A673 (cell line): ENCODE results near the gene NHLRC4. TPM values are rescaled to one million over a fixed set of nuclear protein-coding genes. Genes with fewer than 3 reads are reported as not detected.

Experiments
- BruUV-seq: library from RNA; stranded (reverse); fragments of 400-500 nt; replicated peaks from 2 replicates; lab custom pipeline; 2021; lab: Mats Ljungman, UMichigan
- CTCF ChIA-PET: fragments of 300-600 bp; sonication (Branson Sonifier 250); formaldehyde crosslinking; loops from one replicate; lab custom pipeline; 2022; ENCODE audit warnings: antibody characterized with exemption; lab: Charles Lee
- POLR2A ChIA-PET: fragments of 300-600 bp; sonication (Branson Sonifier 250); formaldehyde crosslinking; loops from one replicate; lab custom pipeline; 2022; ENCODE audit warnings: antibody characterized with exemption; ENCODE audit not compliant: low non-redundant PET; lab: Charles Lee
- DNase-seq: peaks from one replicate; pipeline ENCODE4 v3.0.0-alpha.2; 2015; ENCODE audit warnings: low spot score
- H3K27ac ChIP-seq: fragments of 200-600 bp; sonication (generic); 2 replicates; pipeline ENCODE4 v1.5.1; 2016; ENCODE audit warnings: mixed run types, low read depth, mild to moderate bottlenecking, mixed read lengths, antibody characterized with exemption, low read length; ENCODE audit not compliant: poor library complexity, severe bottlenecking
- H3K27me3 ChIP-seq: fragments of 200-600 bp; sonication (generic); replicated peaks from 2 replicates; pipeline ENCODE4 v1.6.1; 2017; ENCODE audit warnings: mixed run types, low read depth, mild to moderate bottlenecking, mixed read lengths, antibody characterized with exemption, low read length; ENCODE audit not compliant: insufficient read depth, poor library complexity
- H3K36me3 ChIP-seq: fragments of 200-600 bp; sonication (generic); 2 replicates; pipeline ENCODE4 v1.6.1; 2016; ENCODE audit warnings: mixed run types, mild to moderate bottlenecking, mixed read lengths, antibody characterized with exemption, low read length; ENCODE audit not compliant: insufficient read depth, poor library complexity, severe bottlenecking
- H3K4me1 ChIP-seq: fragments of 200-600 bp; sonication (generic); 2 replicates; pipeline ENCODE4 v1.6.1; 2017; ENCODE audit warnings: mixed run types, mild to moderate bottlenecking, mixed read lengths, antibody characterized with exemption, low read length; ENCODE audit not compliant: insufficient read depth, poor library complexity, severe bottlenecking
- H3K4me3 ChIP-seq: fragments of 200-600 bp; sonication (generic); 2 replicates; pipeline ENCODE4 v1.5.1; 2016; ENCODE audit warnings: low read depth, mixed run types, mild to moderate bottlenecking, mixed read lengths, low read length; ENCODE audit not compliant: poor library complexity, severe bottlenecking
- H3K9me3 ChIP-seq: fragments of 200-600 bp; sonication (generic); 2 replicates; pipeline ENCODE4 v1.6.1; 2016; ENCODE audit warnings: mixed run types, low read depth, mild to moderate bottlenecking, mixed read lengths, antibody characterized with exemption, low read length; ENCODE audit not compliant: poor library complexity, severe bottlenecking
- EZH2 ChIP-seq: fragments of 200-600 bp; sonication (generic); IDR thresholded peaks from 2 replicates; pipeline ENCODE4 v1.6.1; 2017; ENCODE audit warnings: borderline replicate concordance, low read depth, mild to moderate bottlenecking, mixed read lengths, antibody characterized with exemption, low read length; ENCODE audit not compliant: poor library complexity, severe bottlenecking
- intact Hi-C: fragments of 100-400 bp; cut with micrococcal nuclease; formaldehyde crosslinking; loops from one replicate; pipeline ENCODE4 v1.10.0; 2022; ENCODE audit not compliant: unreplicated experiment
- total RNA-seq: library from RNA; stranded (reverse); gene quantifications from 2 replicates; pipeline ENCODE4 v1.2.3, GENCODE V29; 2021
- TF ChIP-seq, protein P1 (sequence below): fragments of 300-800, 200-600 bp; sonication (generic); conservative IDR thresholded peaks from 2 replicates; pipeline ENCODE4 v1.5.1; 2017; ENCODE audit warnings: low read depth, mild to moderate bottlenecking, antibody characterized with exemption, low read length, moderate library complexity, mixed read lengths

The NHLRC4 gene
- total RNA-seq, 1 experiment from 2014 or later: 0.21 TPM

DNA sequence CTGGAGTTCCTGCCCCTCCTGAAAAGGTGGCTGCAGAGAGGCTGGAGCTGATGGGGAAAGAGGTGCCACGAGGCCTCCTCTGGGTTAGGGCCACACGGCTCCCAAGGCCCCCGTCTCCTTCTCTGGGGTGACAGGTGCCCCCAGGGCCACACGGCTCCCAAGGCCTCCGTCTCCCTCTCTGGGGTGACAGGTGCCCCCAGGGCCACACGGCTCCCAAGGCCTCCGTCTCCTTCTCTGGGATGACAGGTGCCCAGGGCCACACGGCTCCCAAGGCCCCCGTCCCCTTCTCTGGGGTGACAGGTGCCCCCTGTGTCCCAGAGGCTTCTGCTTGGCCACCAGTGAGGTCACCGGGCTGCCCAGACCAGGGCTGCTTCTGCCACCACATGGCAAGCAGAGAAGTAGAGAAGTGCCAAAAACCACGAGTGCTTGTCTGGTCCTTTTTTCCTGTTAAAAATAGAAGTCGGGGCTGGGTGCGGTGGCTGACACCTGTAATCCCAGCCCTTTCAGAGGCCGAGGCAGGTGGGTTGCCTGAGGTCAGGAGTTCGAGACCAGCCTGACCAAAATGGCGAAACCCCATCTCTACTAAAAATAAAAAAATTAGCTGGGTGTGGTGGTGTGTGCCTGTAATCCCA lies 35.2 kb upstream of the NHLRC4 start:
- Histone ChIP-seq H3K9me3 (no peaks in the 10 kb centered on the region), H3K4me1 (no peaks in the 10 kb centered on the region), H3K36me3 (no peaks in the 10 kb centered on the region), H3K4me3 (no peak overlapping the region), H3K27ac (no peak overlapping the region), H3K27me3 (no peaks in the 10 kb centered on the region)
- POLR2A ChIA-PET: no interaction called here
- TF ChIP-seq, protein P1, sequence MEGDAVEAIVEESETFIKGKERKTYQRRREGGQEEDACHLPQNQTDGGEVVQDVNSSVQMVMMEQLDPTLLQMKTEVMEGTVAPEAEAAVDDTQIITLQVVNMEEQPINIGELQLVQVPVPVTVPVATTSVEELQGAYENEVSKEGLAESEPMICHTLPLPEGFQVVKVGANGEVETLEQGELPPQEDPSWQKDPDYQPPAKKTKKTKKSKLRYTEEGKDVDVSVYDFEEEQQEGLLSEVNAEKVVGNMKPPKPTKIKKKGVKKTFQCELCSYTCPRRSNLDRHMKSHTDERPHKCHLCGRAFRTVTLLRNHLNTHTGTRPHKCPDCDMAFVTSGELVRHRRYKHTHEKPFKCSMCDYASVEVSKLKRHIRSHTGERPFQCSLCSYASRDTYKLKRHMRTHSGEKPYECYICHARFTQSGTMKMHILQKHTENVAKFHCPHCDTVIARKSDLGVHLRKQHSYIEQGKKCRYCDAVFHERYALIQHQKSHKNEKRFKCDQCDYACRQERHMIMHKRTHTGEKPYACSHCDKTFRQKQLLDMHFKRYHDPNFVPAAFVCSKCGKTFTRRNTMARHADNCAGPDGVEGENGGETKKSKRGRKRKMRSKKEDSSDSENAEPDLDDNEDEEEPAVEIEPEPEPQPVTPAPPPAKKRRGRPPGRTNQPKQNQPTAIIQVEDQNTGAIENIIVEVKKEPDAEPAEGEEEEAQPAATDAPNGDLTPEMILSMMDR: no peak
- TF ChIP-seq EZH2: no peak
- intact Hi-C loops: no loop called here
- CTCF ChIA-PET: interaction anchor here (0.6 kb wide), 2 partner anchors 16 to 434 kb away, joined by 5 to 6 read pairs; no protein-coding TSS in a partner anchor
- no TSS peak for BruUV-seq
- no peak for DNase-seq

DNA sequence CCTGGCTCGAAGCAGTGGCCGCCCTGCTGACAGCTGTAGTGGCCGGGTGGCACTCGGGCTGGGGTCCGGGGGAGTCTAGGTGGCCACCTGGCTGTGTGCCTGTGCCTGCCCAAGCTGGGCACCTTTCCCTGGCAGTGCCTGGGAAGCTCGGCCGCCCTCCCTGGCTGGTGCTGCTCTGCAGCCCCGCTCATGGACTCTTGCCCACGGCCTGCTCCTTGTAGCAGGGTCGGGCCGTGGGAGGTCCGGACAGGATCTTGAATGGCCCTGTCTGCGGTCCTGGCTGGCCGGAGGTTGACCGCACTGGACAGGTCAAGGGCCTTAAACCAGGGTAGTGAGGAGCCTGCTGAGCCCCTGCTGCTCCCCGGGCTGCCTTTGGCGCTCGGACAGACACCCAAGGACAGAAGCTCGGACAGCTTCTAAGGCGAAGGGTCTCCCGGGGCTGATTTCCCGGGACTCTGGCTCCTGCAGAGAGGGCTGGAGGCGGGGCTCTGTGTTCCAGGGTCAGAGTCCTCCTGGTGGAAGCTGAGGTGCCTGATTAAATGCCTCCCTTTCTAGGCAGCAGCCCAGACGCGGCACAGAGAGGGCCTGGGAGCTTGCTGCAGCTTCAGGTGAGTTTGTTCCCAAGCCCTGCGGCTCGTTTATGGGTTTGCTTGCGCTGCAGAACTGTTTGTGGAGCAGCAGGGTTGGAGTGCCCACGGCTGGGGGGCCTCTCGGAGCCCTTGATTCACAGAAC lies 33.2 kb upstream of the NHLRC4 start:
- no peak for TF ChIP-seq EZH2
- TF ChIP-seq, protein P1: no peak
- intact Hi-C loops: no loop called here

DNA sequence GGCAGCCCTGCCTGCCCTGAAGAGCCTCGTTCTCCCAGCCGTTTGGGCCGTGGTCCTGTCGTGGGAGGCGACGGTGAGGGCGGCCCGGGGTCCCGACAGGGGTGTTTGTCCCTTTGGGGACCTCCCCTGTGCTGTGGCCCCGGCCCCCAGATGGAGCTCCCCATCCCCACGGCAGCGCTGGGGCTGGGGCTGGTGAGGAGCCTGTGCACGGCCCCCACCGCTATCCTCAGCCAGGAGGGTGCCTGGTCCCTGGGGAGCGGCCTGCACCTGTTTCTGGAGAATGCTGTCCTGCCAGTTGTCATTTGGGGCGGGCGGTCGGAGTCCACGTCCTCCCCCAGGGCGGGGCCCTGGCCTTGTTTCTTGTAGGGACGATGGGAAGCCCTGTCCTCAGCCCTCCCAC lies 32.7 kb upstream of the NHLRC4 start:
- Histone ChIP-seq H3K4me1 (no peaks in the 10 kb centered on the region), H3K4me3 (no peak overlapping the region), H3K9me3 (no peaks in the 10 kb centered on the region), H3K36me3 (no peaks in the 10 kb centered on the region), H3K27me3 (no peaks in the 10 kb centered on the region), H3K27ac (no peak overlapping the region)
- no TSS peak for BruUV-seq
- POLR2A ChIA-PET: no interaction called here
- CTCF ChIA-PET: no interaction called here
- no peak for DNase-seq
- intact Hi-C loops: no loop called here
- no peak for TF ChIP-seq EZH2
- TF ChIP-seq, protein P1: no peak

More for the DNA sequence above, 33.2 kb upstream of the NHLRC4 start:
- H3K4me3 ChIP-seq: no peak overlapping the region
- no peak for DNase-seq
- POLR2A ChIA-PET: no interaction called here
- no peaks in the 10 kb centered on the region for H3K36me3 ChIP-seq
- CTCF ChIA-PET: no interaction called here
- H3K27ac ChIP-seq: no peak overlapping the region
- no TSS peak for BruUV-seq
- no peaks in the 10 kb centered on the region for H3K4me1 ChIP-seq
- no peaks in the 10 kb centered on the region for H3K9me3 ChIP-seq
- no peaks in the 10 kb centered on the region for H3K27me3 ChIP-seq
